Vagina (tissue), 2 donors: ENCODE measurements around the gene TES.

ENCODE experiments used
- CTCF ChIP-seq, 3 experiments: fragments of 450-650 bp in 2 of 3; fragments of 200-600 bp in 1 of 3; sonication (generic) in 1 of 3; IDR thresholded peaks; one replicate each; pipeline ENCODE4 v1.5.1; 2017 to 2019; ENCODE audit warnings: antibody characterized with exemption in 3 of 3, mild to moderate bottlenecking in 2 of 3, moderate library complexity in 2 of 3
- POLR2A ChIP-seq, 2 donors: fragments of 450-650 bp; IDR thresholded peaks; one replicate each; pipeline ENCODE4 v1.6.1; 2017; ENCODE audit warnings: antibody characterized with exemption in 2 of 2, mild to moderate bottlenecking in 2 of 2, moderate library complexity in 2 of 2
- POLR2AphosphoS5 ChIP-seq, 2 donors: sonication (generic); formaldehyde crosslinking; IDR thresholded peaks; one replicate each; pipeline ENCODE4 v1.9.0; 2017; ENCODE audit warnings: antibody characterized with exemption in 2 of 2, mild to moderate bottlenecking in 2 of 2, low read depth in 1 of 2; ENCODE audit not compliant: insufficient read depth in 1 of 2

GRCh38 chr7:116239020-116239419 is 28.7 kb downstream of the TES start:
- TF ChIP-seq CTCF (IDR thresholded peaks at IDR 0.05) (no peak), POLR2AphosphoS5 (IDR thresholded peaks at IDR 0.05; ENCODE audit: insufficient read depth in 1 of 2, low read depth in 1 of 2) (peak in 1 of 2 donors; percentile 15), POLR2A (IDR thresholded peaks at IDR 0.05) (no peak)
